ENCODE measurements around the gene BAZ2B.
A peak's percentile ranks its signal among the peaks of the same experiment; 100 is the strongest.

Gene BAZ2B

DNA sequence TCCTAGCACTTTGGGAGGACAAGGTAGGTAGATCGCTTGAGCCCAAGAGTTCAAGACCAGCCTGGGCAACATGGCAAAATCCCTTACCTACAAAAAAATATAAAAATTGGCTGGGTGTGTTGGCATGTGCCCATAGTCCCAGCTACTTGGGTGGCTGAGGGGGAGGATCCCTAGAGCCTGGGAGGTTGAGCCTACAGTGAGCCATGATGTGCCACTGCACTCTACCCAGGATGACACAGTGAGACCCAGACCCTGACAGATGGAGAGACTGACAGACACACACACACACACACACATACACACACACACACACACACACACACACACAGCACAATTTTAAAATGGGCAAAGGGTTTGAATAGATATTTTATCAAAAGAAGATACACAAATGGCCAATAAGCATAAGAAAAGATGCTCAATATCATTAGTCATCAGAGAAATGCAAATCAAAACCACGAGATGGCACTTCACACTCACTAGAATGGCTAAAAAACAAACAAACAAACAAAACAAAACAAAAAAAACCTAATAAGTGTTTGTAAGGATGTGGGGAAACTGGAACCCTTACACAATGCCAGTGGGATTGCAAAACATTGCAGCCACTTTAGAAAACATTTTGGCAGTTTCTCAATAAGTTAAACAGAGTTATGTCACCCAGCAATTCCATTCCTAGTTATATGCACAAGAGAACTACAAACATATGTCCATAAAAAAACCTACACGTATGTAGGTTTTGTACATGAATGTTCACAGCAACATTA lies 42.3 kb downstream of the BAZ2B start:
- no peak for TF ChIP-seq ZNF70 (CRISPR knock-in tag; IDR thresholded peaks at IDR 0.05)

DNA sequence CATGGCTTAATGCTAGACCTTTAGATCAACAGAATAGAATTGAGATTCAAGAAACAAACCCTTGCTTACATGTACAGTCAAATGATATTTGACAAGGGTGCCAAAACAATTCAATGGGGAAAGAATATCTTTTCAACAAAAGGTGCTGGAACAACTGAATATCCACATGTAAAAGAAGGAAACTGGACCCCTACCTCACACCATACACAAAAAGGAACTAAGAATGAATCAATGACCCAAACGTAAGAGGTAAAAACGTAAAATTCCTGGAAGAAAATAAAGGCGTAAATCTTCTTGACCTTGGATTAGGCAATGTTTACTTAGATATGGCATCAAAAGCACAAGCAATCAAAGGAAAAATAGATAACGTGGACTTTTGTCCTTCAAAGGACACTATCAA lies 43.1 kb downstream of the BAZ2B start:
- no peak for ATAC-seq
- TF ChIP-seq ARNTL (CRISPR knock-in tag; IDR thresholded peaks at IDR 0.05; ENCODE audit: borderline replicate concordance, low read depth) = no peak
- TF ChIP-seq ZNF8 (CRISPR knock-in tag; IDR thresholded peaks at IDR 0.05) = no peak
- TF ChIP-seq ZC3H10 (CRISPR knock-in tag; IDR thresholded peaks at IDR 0.05) = no peak

More for the DNA sequence above, 42.3 kb downstream of the BAZ2B start:
- no peak for ATAC-seq

DNA sequence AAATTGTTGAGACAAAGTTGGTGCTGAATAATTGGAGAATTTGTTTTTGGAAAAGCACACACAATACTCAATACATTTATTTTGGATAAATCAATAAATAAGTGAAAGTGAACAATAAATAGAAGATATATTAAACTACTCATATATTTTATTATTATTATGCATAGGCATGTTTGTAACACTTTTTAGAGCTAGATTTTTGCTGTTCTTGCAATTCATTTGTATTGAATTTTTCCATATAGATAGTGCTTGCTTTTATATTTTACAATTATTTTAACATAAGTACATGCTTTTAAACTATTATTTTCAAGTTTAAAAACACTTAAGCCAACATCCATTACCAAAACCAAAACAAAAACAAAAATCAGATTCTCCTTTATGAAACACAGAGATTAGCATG lies 43.9 kb downstream of the BAZ2B start:
- no peak for ATAC-seq
- no peak for TF ChIP-seq BACH2 (CRISPR knock-in tag; IDR thresholded peaks at IDR 0.05; ENCODE audit: borderline replicate concordance)

DNA sequence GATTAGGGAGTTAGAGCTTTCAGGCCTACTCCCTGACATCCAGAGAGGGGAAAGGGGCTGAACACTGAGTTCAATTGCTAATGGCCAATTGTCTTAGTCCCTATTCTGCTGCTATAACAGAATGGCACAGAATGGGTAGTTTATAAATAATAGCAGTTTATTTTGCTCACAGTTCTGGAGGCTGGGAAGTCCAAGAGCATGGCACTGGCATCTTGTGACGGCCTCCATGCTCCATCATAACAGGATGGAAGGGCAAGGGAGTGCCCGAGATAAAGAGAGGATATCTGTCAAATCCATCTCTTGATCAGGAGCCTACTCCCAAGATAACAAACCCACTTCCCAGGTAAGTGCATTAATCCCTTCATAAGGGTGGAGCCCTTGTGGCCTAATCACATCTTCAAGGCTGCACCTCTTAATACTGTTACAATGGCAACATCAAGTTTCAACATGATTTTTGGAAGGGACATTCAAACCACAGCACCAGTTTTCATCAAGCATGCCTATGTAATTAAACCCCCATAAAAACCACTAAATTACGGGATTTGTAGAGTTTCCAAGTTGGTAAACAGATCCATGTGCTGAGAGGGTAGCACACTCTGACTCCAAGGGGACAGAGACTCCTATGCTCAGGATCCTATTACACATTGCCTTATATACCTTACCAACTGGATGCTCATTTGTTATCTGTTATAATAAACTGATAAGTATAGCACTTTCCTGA lies 44.6 kb downstream of the BAZ2B start:
- no peak for TF ChIP-seq BACH2 (CRISPR knock-in tag; IDR thresholded peaks at IDR 0.05; ENCODE audit: borderline replicate concordance)
- TF ChIP-seq, protein P1, sequence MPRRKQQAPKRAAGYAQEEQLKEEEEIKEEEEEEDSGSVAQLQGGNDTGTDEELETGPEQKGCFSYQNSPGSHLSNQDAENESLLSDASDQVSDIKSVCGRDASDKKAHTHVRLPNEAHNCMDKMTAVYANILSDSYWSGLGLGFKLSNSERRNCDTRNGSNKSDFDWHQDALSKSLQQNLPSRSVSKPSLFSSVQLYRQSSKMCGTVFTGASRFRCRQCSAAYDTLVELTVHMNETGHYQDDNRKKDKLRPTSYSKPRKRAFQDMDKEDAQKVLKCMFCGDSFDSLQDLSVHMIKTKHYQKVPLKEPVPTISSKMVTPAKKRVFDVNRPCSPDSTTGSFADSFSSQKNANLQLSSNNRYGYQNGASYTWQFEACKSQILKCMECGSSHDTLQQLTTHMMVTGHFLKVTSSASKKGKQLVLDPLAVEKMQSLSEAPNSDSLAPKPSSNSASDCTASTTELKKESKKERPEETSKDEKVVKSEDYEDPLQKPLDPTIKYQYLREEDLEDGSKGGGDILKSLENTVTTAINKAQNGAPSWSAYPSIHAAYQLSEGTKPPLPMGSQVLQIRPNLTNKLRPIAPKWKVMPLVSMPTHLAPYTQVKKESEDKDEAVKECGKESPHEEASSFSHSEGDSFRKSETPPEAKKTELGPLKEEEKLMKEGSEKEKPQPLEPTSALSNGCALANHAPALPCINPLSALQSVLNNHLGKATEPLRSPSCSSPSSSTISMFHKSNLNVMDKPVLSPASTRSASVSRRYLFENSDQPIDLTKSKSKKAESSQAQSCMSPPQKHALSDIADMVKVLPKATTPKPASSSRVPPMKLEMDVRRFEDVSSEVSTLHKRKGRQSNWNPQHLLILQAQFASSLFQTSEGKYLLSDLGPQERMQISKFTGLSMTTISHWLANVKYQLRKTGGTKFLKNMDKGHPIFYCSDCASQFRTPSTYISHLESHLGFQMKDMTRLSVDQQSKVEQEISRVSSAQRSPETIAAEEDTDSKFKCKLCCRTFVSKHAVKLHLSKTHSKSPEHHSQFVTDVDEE (CRISPR knock-in tag; IDR thresholded peaks at IDR 0.05) = no peak
- TF ChIP-seq OSR1 (CRISPR knock-in tag; IDR thresholded peaks at IDR 0.05) = no peak
- TF ChIP-seq ESRRG (CRISPR knock-in tag; IDR thresholded peaks at IDR 0.05) = no peak
- TF ChIP-seq, protein P2, sequence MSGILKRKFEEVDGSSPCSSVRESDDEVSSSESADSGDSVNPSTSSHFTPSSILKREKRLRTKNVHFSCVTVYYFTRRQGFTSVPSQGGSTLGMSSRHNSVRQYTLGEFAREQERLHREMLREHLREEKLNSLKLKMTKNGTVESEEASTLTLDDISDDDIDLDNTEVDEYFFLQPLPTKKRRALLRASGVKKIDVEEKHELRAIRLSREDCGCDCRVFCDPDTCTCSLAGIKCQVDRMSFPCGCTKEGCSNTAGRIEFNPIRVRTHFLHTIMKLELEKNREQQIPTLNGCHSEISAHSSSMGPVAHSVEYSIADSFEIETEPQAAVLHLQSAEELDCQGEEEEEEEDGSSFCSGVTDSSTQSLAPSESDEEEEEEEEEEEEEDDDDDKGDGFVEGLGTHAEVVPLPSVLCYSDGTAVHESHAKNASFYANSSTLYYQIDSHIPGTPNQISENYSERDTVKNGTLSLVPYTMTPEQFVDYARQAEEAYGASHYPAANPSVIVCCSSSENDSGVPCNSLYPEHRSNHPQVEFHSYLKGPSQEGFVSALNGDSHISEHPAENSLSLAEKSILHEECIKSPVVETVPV (CRISPR knock-in tag; IDR thresholded peaks at IDR 0.05) = no peak
- no peak for TF ChIP-seq GLIS3 (CRISPR knock-in tag; IDR thresholded peaks at IDR 0.05)
- no peak for TF ChIP-seq ZNF8 (CRISPR knock-in tag; IDR thresholded peaks at IDR 0.05)
- no peak for TF ChIP-seq PPARA (CRISPR knock-in tag; IDR thresholded peaks at IDR 0.05; ENCODE audit: borderline replicate concordance)
- TF ChIP-seq ZNF70 (CRISPR knock-in tag; IDR thresholded peaks at IDR 0.05) = no peak
- TF ChIP-seq ARNTL (CRISPR knock-in tag; IDR thresholded peaks at IDR 0.05; ENCODE audit: borderline replicate concordance, low read depth) = no peak
- TF ChIP-seq, protein P3, sequence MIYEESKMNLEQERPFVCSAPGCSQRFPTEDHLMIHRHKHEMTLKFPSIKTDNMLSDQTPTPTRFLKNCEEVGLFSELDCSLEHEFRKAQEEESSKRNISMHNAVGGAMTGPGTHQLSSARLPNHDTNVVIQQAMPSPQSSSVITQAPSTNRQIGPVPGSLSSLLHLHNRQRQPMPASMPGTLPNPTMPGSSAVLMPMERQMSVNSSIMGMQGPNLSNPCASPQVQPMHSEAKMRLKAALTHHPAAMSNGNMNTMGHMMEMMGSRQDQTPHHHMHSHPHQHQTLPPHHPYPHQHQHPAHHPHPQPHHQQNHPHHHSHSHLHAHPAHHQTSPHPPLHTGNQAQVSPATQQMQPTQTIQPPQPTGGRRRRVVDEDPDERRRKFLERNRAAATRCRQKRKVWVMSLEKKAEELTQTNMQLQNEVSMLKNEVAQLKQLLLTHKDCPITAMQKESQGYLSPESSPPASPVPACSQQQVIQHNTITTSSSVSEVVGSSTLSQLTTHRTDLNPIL (CRISPR knock-in tag; IDR thresholded peaks at IDR 0.05; ENCODE audit: low read depth) = no peak
- no peak for TF ChIP-seq ZC3H10 (CRISPR knock-in tag; IDR thresholded peaks at IDR 0.05)
- no peak for ATAC-seq

DNA sequence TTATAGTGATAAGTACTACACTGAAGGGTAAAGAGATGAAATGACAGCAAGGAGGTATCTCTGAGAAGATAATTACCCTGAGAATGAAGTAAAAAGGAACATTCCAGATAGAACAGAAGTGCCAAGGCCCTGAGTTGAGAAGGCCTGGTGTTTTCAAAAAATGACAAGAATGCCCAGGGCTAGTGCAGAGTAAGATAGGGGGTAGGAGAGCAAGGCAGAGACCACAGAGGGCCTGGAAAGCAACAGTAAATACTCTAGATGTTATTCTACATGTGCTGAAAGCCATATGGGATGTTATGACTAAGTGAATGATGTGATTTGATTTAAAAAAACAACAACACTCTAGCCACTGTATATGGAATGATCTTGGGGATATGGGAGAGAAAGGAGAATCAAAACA lies 52.3 kb downstream of the BAZ2B start:
- ATAC-seq = peak; percentile 42; the same call in 2 of the 3 replicates
- TF ChIP-seq CSDC2 (CRISPR knock-in tag; IDR thresholded peaks at IDR 0.05) = no peak
- 0 out of 2 replicates have a peak, but pooled peaks have one; percentile 6 for TF ChIP-seq ISL1 (CRISPR knock-in tag; IDR thresholded peaks at IDR 0.05)
- TF ChIP-seq ESRRG (CRISPR knock-in tag; IDR thresholded peaks at IDR 0.05) = no peak

DNA sequence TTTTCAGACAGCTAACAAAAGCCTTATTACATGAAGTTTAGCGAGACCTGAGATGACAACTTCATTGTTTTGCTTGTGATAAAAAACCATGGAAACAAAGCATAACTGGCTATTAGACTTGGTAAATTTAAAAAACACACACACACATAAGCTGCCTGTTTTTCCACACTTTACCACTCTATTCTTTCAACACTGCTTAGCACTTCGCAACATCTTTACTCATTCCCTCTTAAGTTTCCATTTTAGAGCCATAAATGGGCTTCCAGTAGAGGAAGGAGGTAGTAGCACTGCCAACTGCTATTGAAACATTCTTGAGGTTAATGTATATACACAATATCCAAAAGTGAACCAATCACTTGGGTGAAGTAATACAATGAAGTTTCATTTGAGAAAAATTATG lies 54.1 kb downstream of the BAZ2B start:
- no peak for ATAC-seq
- no peak for TF ChIP-seq ZC3H10 (CRISPR knock-in tag; IDR thresholded peaks at IDR 0.05)

DNA sequence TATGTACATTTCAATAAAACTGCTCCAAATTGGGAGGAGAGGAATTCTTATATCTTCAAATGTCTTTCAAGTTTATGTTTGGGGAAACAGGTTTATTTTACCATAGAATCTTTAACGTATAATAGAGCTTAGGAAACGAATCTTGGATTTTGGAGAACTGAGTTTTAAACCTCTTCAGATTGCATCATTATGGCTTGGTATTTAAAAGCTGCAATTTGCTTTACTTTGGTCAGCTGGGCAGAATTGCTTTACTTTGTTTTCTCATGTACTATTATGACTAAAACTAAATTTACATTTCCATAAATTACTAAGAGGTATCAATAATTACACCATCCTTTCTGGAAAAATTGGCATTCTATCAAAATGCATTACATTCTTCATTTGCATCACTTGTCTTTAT lies 54.6 kb downstream of the BAZ2B start:
- ATAC-seq = no peak
- TF ChIP-seq, protein P4, sequence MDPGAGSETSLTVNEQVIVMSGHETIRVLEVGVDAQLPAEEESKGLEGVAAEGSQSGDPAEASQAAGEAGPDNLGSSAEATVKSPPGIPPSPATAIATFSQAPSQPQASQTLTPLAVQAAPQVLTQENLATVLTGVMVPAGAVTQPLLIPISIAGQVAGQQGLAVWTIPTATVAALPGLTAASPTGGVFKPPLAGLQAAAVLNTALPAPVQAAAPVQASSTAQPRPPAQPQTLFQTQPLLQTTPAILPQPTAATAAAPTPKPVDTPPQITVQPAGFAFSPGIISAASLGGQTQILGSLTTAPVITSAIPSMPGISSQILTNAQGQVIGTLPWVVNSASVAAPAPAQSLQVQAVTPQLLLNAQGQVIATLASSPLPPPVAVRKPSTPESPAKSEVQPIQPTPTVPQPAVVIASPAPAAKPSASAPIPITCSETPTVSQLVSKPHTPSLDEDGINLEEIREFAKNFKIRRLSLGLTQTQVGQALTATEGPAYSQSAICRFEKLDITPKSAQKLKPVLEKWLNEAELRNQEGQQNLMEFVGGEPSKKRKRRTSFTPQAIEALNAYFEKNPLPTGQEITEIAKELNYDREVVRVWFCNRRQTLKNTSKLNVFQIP (CRISPR knock-in tag; IDR thresholded peaks at IDR 0.05; ENCODE audit: borderline replicate concordance, low read depth) = no peak
- no peak for TF ChIP-seq ZFP30 (CRISPR knock-in tag; IDR thresholded peaks at IDR 0.05)
- no peak for TF ChIP-seq PPARA (CRISPR knock-in tag; IDR thresholded peaks at IDR 0.05; ENCODE audit: borderline replicate concordance)
- no peak for TF ChIP-seq ARNTL (CRISPR knock-in tag; IDR thresholded peaks at IDR 0.05; ENCODE audit: borderline replicate concordance, low read depth)
- TF ChIP-seq, protein P3 (CRISPR knock-in tag; IDR thresholded peaks at IDR 0.05; ENCODE audit: low read depth) = no peak
- TF ChIP-seq ZFP3 (CRISPR knock-in tag; IDR thresholded peaks at IDR 0.05) = no peak
- TF ChIP-seq CSDC2 (CRISPR knock-in tag; IDR thresholded peaks at IDR 0.05) = no peak
- no peak for TF ChIP-seq ISL1 (CRISPR knock-in tag; IDR thresholded peaks at IDR 0.05)
- no peak for TF ChIP-seq ZNF8 (CRISPR knock-in tag; IDR thresholded peaks at IDR 0.05)
- TF ChIP-seq ZC3H10 (CRISPR knock-in tag; IDR thresholded peaks at IDR 0.05) = no peak
- no peak for TF ChIP-seq ZNF565 (CRISPR knock-in tag; conservative IDR thresholded peaks at IDR 0.05; ENCODE audit: low read depth)
- TF ChIP-seq GLIS3 (CRISPR knock-in tag; IDR thresholded peaks at IDR 0.05) = no peak
- TF ChIP-seq RARB (CRISPR knock-in tag; IDR thresholded peaks at IDR 0.05) = no peak
- no peak for TF ChIP-seq TCF4 (CRISPR knock-in tag; IDR thresholded peaks at IDR 0.05; ENCODE audit: borderline replicate concordance)

All from SK-N-SH treated with all-trans-retinoic acid at 6 μM for 48 hours (cell line).